ENCODE data around the gene GSPT1.
A peak's percentile ranks its signal among the peaks of the same experiment; 100 is the strongest.
"Not testable (repeated sequence)": the region's sequence is repeated elsewhere in the genome, so short reads cannot be mapped to it uniquely, and the experiment has no call there.

GSPT1 gene

DNA sequence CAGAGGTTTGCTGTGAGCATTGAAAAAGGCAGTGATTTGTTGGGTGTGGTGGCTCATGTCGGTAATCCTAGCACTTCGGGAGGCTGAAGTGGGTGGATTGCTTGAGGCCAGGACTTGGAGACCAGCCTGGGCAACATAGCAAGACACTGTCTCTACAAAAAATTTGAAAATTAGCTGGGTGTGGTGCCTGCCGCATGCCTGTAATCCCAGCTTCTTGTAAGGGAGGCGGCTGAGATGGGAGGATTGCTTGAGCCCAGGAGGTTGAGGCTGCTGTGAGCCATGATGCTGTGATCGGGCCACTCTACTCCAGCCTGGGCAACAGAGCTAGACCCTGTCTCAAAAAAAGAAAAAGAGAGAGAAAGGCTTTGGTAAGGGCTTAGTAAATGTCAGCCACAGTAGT is 33.1 kb upstream of the GSPT1 start:
- no peak overlapping the region for H3K27ac ChIP-seq (ENCODE audit: low read depth, low read length)
- no peaks in the 10 kb centered on the region for H3K4me1 ChIP-seq (ENCODE audit: insufficient read depth, low read length)
- H3K9me3 ChIP-seq (ENCODE audit: low read length), result no peaks in the 10 kb centered on the region
- H3K4me3 ChIP-seq (ENCODE audit: low read depth in 1 of 2, low read length in 2 of 2), result no peak overlapping the region
- no peaks in the 10 kb centered on the region for H3K27me3 ChIP-seq (ENCODE audit: control insufficient read depth in 1 of 2, insufficient read depth in 2 of 2, low read length in 2 of 2)
- no peaks in the 10 kb centered on the region for H3K36me3 ChIP-seq (ENCODE audit: insufficient read depth, low read length)
- H3K9ac ChIP-seq (ENCODE audit: low read length), result no peak overlapping the region

- Histone ChIP-seq H3K27ac (ENCODE audit: low read depth, low read length) (no peak overlapping the region), H3K4me3 (ENCODE audit: low read depth in 1 of 2, low read length in 2 of 2) (no peak overlapping the region), H3K27me3 (ENCODE audit: control insufficient read depth in 1 of 2, insufficient read depth in 2 of 2, low read length in 2 of 2) (no peaks in the 10 kb centered on the region), H3K9ac (ENCODE audit: low read length) (no peak overlapping the region), H3K9me3 (ENCODE audit: low read length) (no peaks in the 10 kb centered on the region), H3K36me3 (ENCODE audit: insufficient read depth, low read length) (no peaks in the 10 kb centered on the region), H3K4me1 (ENCODE audit: insufficient read depth, low read length) (no peaks in the 10 kb centered on the region)
These were observed 30.7 kb upstream of the GSPT1 start for GRCh38 chr16:11946433-11946832.

DNA sequence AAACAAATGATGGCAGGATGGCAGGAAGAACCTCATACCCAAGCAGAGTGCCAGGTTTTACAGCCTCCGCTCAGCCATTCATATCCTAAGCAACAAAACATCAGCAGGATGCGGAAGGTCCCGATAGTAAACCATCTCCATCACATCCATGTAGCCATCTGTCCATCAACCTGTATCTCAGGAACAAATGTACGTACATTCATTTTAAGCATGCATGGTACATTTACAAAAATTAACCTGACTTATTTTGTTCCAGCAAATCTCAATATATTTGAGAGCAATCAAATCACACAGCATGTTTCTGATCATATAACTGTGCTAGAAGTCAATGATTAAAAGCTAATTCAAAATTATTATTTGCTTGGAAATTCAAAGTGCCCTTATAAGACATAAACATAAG is 26.2 kb upstream of the GSPT1 start, which contains the start of gene NPIPB2:
TSS of gene NPIPB2 (minus strand) at position 101 of the 400 bp plus-strand sequence. CDS start at position 101, 0 bp downstream.
- not testable (repeated sequence) for H3K4me3 ChIP-seq (ENCODE audit: low read depth in 1 of 2, low read length in 2 of 2); H3K9me3 ChIP-seq (ENCODE audit: low read length); H3K9ac ChIP-seq (ENCODE audit: low read length); H3K27ac ChIP-seq (ENCODE audit: low read depth, low read length); H3K27me3 ChIP-seq (ENCODE audit: control insufficient read depth in 1 of 2, insufficient read depth in 2 of 2, low read length in 2 of 2); H3K4me1 ChIP-seq (ENCODE audit: insufficient read depth, low read length); H3K36me3 ChIP-seq (ENCODE audit: insufficient read depth, low read length)

DNA sequence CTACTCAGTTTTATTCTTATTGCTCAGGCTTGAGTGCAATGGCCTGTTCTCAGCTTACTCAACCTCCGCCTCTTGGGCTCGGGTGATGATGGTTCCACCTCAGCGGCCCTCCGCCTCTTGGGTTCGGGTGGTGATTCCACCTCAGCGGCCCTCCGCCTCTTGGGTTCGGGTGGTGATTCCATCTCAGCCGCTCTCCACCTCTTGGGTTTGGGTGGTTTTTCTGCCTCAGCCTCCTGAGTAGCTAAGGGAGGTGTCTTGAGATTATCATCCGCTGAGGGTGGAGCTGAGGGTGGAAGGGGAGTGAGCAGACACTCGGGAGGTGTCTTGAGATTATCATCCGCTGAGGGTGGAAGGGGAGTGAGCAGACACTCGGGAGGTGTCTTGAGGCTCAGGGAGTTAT is 11.6 kb upstream of the GSPT1 start:
- H3K27ac ChIP-seq (ENCODE audit: low read depth, low read length); H3K4me3 ChIP-seq (ENCODE audit: low read depth in 1 of 2, low read length in 2 of 2); H3K36me3 ChIP-seq (ENCODE audit: insufficient read depth, low read length); H3K9ac ChIP-seq (ENCODE audit: low read length); H3K27me3 ChIP-seq (ENCODE audit: control insufficient read depth in 1 of 2, insufficient read depth in 2 of 2, low read length in 2 of 2); H3K9me3 ChIP-seq (ENCODE audit: low read length); H3K4me1 ChIP-seq (ENCODE audit: insufficient read depth, low read length): not testable (repeated sequence)

DNA sequence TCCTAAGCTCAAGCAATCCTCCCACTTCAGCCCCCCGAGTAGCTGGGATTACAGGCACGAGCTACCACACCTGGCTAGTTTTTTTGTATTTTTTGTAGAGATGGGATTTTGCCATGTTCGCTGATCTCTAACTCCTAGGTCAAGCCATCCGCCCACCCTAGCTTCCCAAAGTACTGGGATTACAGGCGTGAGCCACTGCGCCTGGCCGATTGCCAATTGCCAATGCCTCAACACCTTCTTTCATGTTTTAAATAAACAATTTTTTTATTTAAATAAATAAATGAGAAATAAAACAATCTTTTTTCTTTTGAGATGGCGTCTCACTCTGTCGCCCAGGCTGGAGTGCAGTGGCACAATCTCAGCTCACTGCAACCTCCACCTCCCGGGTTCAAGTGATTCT is 8.3 kb upstream of the GSPT1 start:
- H3K4me1 ChIP-seq (ENCODE audit: insufficient read depth, low read length); H3K9me3 ChIP-seq (ENCODE audit: low read length); H3K36me3 ChIP-seq (ENCODE audit: insufficient read depth, low read length); H3K9ac ChIP-seq (ENCODE audit: low read length); H3K27me3 ChIP-seq (ENCODE audit: control insufficient read depth in 1 of 2, insufficient read depth in 2 of 2, low read length in 2 of 2); H3K4me3 ChIP-seq (ENCODE audit: low read depth in 1 of 2, low read length in 2 of 2); H3K27ac ChIP-seq (ENCODE audit: low read depth, low read length): not testable (repeated sequence)

DNA sequence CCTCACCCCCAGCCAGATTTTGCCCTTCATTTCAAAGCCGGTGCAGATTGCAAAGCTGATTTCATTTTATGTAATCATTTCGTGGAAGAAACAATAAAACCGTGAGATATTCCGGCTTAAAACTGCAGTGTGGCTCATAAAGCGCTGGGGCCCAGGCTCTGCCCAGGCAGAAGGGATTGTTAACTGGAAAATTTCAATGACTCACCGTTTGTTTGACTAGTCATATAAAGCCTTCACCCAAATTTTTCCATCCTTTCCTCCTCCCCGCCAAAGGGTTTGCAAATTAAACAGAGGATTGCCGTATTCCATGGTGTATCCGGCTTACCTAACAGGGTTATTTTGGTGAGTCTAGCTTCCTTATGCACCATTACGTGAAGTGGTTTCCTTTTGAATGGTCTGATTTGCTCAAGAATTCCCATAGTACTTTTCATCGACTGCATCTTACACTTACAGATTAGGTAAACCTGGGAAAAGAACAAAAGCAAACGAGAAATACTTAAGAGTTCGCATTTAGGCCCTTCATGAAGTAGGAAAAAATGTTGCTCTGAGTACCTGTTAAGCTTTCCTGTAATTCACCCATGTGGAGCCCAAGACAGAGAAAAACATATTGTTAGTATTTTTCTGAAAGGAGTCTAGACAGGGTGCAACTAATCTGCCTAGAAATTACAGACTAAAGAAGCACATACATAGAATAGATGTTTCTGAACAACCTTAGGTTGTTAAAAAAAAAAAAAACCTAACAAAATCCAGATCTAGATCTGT is 949 bp upstream of the GSPT1 start:
- Histone ChIP-seq H3K9ac (ENCODE audit: low read length) (peak overlapping the region; percentile 94), H3K4me1 (ENCODE audit: insufficient read depth, low read length) (peaks cover 26% of the 10 kb centered on the region), H3K9me3 (ENCODE audit: low read length) (no peaks in the 10 kb centered on the region), H3K27me3 (ENCODE audit: control insufficient read depth in 1 of 2, insufficient read depth in 2 of 2, low read length in 2 of 2) (no peaks in the 10 kb centered on the region), H3K36me3 (ENCODE audit: insufficient read depth, low read length) (no peaks in the 10 kb centered on the region), H3K27ac (ENCODE audit: low read depth, low read length) (peak overlapping the region; percentile 96), H3K4me3 (ENCODE audit: low read depth in 1 of 2, low read length in 2 of 2) (peak overlapping the region; percentile 52 to 84)

DNA sequence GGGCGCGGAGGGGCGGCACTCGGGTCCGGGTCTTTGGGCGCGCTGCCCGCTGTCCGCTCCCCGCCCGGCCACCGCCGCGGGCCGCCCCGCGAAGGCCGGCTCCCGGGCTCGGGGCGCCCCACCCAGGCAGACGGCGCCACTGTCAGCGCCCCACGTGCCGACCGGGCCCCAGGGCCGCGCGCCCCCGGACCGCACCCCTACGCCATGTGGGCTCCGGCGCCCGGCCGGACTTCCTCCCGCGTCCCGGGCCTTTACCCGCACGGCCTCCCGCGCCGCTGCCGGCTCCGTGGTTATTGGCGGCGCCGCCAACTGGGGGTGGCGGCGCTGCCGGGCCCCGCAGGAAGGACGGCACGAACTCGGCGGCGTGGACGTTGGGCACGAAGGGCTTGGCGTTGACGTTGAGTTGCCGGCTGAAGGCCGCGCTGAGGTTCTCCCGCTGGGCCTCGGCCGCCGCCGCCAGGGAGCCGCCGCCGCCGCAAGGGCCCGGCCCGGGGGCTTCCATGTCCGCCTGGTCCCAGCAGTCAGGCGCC is 577 bp downstream of the GSPT1 start:
- H3K27me3 ChIP-seq (ENCODE audit: control insufficient read depth in 1 of 2, insufficient read depth in 2 of 2, low read length in 2 of 2), result no peaks in the 10 kb centered on the region
- no peaks in the 10 kb centered on the region for H3K9me3 ChIP-seq (ENCODE audit: low read length)
- peak overlapping the region; percentile 66 to 76 for H3K4me3 ChIP-seq (ENCODE audit: low read depth in 1 of 2, low read length in 2 of 2)
- H3K4me1 ChIP-seq (ENCODE audit: insufficient read depth, low read length), result peaks cover 38% of the 10 kb centered on the region
- no peaks in the 10 kb centered on the region for H3K36me3 ChIP-seq (ENCODE audit: insufficient read depth, low read length)
- peak overlapping the region; percentile 58 for H3K9ac ChIP-seq (ENCODE audit: low read length)
- peak overlapping the region; percentile 96 for H3K27ac ChIP-seq (ENCODE audit: low read depth, low read length)

GRCh38 chr16:11914210-11915113 is 1.3 kb downstream of the GSPT1 start:
- Histone ChIP-seq H3K4me1 (ENCODE audit: insufficient read depth, low read length) (peaks cover 44% of the 10 kb centered on the region), H3K27ac (ENCODE audit: low read depth, low read length) (peak overlapping the region; percentile 96), H3K27me3 (ENCODE audit: control insufficient read depth in 1 of 2, insufficient read depth in 2 of 2, low read length in 2 of 2) (no peaks in the 10 kb centered on the region), H3K36me3 (ENCODE audit: insufficient read depth, low read length) (no peaks in the 10 kb centered on the region), H3K9me3 (ENCODE audit: low read length) (no peaks in the 10 kb centered on the region), H3K9ac (ENCODE audit: low read length) (peak overlapping the region; percentile 58), H3K4me3 (ENCODE audit: low read depth in 1 of 2, low read length in 2 of 2) (peak overlapping the region; percentile 66 to 76)

GRCh38 chr16:11913425-11914079 is 2.2 kb downstream of the GSPT1 start:
- Histone ChIP-seq H3K4me3 (ENCODE audit: low read depth in 1 of 2, low read length in 2 of 2) (peak overlapping the region; percentile 39 to 76), H3K9ac (ENCODE audit: low read length) (peak overlapping the region; percentile 58), H3K27ac (ENCODE audit: low read depth, low read length) (peak overlapping the region; percentile 59)

DNA sequence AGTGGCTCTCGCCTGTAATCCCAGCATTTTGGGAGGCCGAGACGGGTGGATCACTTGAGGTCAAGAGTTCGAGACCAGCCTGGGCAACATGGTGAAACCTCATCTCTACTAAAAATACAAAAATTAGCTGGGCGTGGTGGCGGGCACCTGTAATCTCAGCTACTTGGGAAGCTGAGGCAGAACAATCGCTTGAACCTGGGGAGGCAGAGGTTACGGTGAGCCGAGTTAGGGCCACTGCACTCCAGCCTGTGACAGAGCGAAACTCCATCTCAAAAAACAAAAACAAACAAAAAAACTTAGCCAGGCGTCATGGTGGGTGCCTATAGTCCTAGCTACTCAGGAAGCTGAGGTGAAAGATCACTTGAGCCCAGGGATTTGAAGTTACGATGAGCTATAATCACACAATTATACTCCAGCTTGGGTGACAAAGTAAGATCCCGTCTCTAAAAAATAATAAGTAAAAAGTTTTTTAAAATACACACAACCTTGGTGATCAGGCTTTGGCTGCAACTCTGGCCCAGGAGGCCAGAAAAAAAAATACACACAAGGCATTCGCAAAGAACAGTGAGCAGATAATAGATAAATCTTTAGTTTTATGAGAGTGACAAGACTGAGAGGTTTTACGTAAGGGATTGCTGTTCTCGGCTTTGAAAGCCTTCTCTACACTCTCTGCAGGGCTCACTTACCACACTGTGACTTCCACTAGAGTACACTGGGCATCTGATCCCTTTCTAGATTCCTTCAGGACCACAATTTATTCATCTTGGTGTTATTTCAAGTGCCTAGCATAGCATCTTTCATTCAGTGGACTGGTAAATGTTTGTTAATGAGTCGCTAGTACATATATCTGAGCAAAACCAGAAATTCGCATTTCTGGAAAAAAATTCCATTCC is 5.9 kb downstream of the GSPT1 start:
- Histone ChIP-seq H3K27me3 (ENCODE audit: control insufficient read depth in 1 of 2, insufficient read depth in 2 of 2, low read length in 2 of 2) (no peaks in the 10 kb centered on the region), H3K36me3 (ENCODE audit: insufficient read depth, low read length) (no peaks in the 10 kb centered on the region), H3K4me1 (ENCODE audit: insufficient read depth, low read length) (peaks cover 65% of the 10 kb centered on the region), H3K27ac (ENCODE audit: low read depth, low read length) (peak overlapping the region; percentile 69), H3K9ac (ENCODE audit: low read length) (peak overlapping the region; percentile 23), H3K9me3 (ENCODE audit: low read length) (no peaks in the 10 kb centered on the region), H3K4me3 (ENCODE audit: low read depth in 1 of 2, low read length in 2 of 2) (no peak overlapping the region)

More at GRCh38 chr16:11913425-11914079, 2.2 kb downstream of the GSPT1 start:
- Histone ChIP-seq H3K36me3 (ENCODE audit: insufficient read depth, low read length) (no peaks in the 10 kb centered on the region), H3K27me3 (ENCODE audit: control insufficient read depth in 1 of 2, insufficient read depth in 2 of 2, low read length in 2 of 2) (no peaks in the 10 kb centered on the region), H3K4me1 (ENCODE audit: insufficient read depth, low read length) (peaks cover 51% of the 10 kb centered on the region), H3K9me3 (ENCODE audit: low read length) (no peaks in the 10 kb centered on the region)

Measured in muscle layer of colon (tissue), 2 donors.